ENCODE results near the gene BOLL.

GRCh38 chr2:197705912-197706838 lies 78.9 kb downstream of the BOLL start:
- TF ChIP-seq, protein P1, sequence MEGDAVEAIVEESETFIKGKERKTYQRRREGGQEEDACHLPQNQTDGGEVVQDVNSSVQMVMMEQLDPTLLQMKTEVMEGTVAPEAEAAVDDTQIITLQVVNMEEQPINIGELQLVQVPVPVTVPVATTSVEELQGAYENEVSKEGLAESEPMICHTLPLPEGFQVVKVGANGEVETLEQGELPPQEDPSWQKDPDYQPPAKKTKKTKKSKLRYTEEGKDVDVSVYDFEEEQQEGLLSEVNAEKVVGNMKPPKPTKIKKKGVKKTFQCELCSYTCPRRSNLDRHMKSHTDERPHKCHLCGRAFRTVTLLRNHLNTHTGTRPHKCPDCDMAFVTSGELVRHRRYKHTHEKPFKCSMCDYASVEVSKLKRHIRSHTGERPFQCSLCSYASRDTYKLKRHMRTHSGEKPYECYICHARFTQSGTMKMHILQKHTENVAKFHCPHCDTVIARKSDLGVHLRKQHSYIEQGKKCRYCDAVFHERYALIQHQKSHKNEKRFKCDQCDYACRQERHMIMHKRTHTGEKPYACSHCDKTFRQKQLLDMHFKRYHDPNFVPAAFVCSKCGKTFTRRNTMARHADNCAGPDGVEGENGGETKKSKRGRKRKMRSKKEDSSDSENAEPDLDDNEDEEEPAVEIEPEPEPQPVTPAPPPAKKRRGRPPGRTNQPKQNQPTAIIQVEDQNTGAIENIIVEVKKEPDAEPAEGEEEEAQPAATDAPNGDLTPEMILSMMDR (IDR thresholded peaks at IDR 0.05; ENCODE audit: low read depth, low read length) = no peak
- TF ChIP-seq POLR2A (IDR thresholded peaks at IDR 0.05; ENCODE audit: extremely low read depth, insufficient read length) = no peak
- 0 out of 2 replicates have a peak, but pooled peaks have one; percentile 6 for TF ChIP-seq MAX (IDR thresholded peaks at IDR 0.05; ENCODE audit: low read depth, low read length)
